ENCODE measurements around the gene ARHGAP19. TPM values are rescaled to one million over a fixed set of nuclear protein-coding genes. Genes with fewer than 3 reads are reported as not detected.

Gene ARHGAP19
- total RNA-seq, 1 experiment from 2014 or later: 59.0 TPM

DNA sequence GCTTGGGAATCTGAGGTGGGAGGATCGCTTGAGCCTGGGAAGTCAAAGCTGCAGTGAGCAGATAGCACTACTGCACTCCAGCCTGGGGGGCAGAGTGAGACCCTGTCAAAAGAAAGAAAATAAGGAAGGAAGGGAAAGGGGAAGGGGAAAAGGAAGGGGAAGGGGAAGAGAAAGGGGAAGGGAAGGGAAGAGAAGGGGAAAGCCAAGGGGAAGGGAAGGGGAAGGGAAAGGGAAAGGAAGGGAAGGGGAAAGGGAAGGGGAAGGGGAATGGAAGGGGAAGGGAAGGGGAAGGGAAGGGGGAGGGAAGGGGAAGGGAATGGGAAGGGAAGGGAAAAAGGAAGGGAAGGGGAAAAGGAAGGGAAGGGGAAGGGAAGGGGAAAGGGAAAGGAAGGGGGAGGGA is 41.5 kb downstream of the ARHGAP19 start:
- TF ChIP-seq, protein P1, sequence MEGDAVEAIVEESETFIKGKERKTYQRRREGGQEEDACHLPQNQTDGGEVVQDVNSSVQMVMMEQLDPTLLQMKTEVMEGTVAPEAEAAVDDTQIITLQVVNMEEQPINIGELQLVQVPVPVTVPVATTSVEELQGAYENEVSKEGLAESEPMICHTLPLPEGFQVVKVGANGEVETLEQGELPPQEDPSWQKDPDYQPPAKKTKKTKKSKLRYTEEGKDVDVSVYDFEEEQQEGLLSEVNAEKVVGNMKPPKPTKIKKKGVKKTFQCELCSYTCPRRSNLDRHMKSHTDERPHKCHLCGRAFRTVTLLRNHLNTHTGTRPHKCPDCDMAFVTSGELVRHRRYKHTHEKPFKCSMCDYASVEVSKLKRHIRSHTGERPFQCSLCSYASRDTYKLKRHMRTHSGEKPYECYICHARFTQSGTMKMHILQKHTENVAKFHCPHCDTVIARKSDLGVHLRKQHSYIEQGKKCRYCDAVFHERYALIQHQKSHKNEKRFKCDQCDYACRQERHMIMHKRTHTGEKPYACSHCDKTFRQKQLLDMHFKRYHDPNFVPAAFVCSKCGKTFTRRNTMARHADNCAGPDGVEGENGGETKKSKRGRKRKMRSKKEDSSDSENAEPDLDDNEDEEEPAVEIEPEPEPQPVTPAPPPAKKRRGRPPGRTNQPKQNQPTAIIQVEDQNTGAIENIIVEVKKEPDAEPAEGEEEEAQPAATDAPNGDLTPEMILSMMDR (conservative IDR thresholded peaks at IDR 0.05; ENCODE audit: low read depth, low read length): no peak
- TF ChIP-seq EZH2 (IDR thresholded peaks at IDR 0.05; ENCODE audit: borderline replicate concordance, low read depth, low read length, poor library complexity, severe bottlenecking): no peak
- H3K36me3 ChIP-seq (ENCODE audit: insufficient read depth, low read length, poor library complexity, severe bottlenecking): peaks cover 23% of the 10 kb centered on the region
- no peak overlapping the region for H3K27ac ChIP-seq (ENCODE audit: low read depth, low read length, poor library complexity, severe bottlenecking)
- no peaks in the 10 kb centered on the region for H3K4me1 ChIP-seq (ENCODE audit: insufficient read depth, low read length, poor library complexity, severe bottlenecking)
- ChIA-PET POLR2A (ENCODE audit: low non-redundant PET) (no interaction called here), CTCF (no interaction called here)
- no peak overlapping the region for H3K4me3 ChIP-seq (ENCODE audit: low read depth, low read length, poor library complexity, severe bottlenecking)
- no TSS peak for BruUV-seq (replicated peaks)
- H3K27me3 ChIP-seq (replicated peaks; ENCODE audit: insufficient read depth, low read depth, low read length, poor library complexity): no peaks in the 10 kb centered on the region
- intact Hi-C loops (cut with micrococcal nuclease; ENCODE audit: unreplicated experiment): no loop called here
- no peaks in the 10 kb centered on the region for H3K9me3 ChIP-seq (ENCODE audit: low read depth, low read length, poor library complexity, severe bottlenecking)
- no peak for DNase-seq (ENCODE audit: low spot score)

DNA sequence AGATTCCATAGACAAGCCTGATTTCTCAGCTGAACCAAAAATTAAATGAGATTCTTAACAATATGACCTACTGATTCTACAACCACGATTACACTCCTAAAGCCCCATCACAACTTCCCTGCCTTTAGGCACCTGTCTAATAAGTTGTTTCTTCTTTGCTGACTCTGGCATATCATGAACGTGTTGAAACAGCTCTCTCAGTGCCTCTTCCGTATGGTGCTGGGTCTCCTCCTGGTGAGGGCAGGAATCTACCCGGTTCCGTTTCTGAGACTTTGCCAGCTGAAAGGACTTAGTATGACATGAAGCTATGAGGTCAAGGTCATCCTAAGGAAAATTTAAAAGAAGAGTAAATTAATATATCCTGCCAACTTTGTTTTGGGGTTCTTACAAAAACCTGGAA is 48.6 kb downstream of the ARHGAP19 start:
- intact Hi-C loops (cut with micrococcal nuclease; ENCODE audit: unreplicated experiment): no loop called here
- POLR2A ChIA-PET (ENCODE audit: low non-redundant PET): no interaction called here
- no TSS peak for BruUV-seq (replicated peaks)

DNA sequence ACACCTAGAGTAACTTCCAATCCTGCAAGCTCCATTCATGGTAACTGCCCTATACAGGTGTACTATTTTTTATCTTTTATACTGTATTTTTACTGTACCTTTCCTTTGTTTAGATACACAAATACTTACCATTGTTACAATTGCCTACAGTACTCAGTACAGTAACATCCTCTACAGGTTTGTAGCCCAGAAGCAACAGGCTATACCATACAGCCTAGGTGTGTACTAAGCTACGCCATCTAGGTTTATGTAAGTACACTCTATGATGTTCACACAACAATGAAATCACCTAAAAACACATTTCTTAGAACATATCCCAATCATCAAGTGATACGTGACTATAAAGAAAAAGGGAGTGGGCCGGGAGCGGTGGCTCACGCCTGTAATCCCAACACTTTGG is 53.6 kb downstream of the ARHGAP19 start:
- H3K27me3 ChIP-seq (replicated peaks; ENCODE audit: insufficient read depth, low read depth, low read length, poor library complexity): no peaks in the 10 kb centered on the region
- no TSS peak for BruUV-seq (replicated peaks)
- no peaks in the 10 kb centered on the region for H3K4me1 ChIP-seq (ENCODE audit: insufficient read depth, low read length, poor library complexity, severe bottlenecking)
- no peak overlapping the region for H3K4me3 ChIP-seq (ENCODE audit: low read depth, low read length, poor library complexity, severe bottlenecking)
- DNase-seq (ENCODE audit: low spot score): no peak
- H3K9me3 ChIP-seq (ENCODE audit: low read depth, low read length, poor library complexity, severe bottlenecking): no peaks in the 10 kb centered on the region
- TF ChIP-seq, protein P1 (conservative IDR thresholded peaks at IDR 0.05; ENCODE audit: low read depth, low read length): no peak
- no peak for TF ChIP-seq EZH2 (IDR thresholded peaks at IDR 0.05; ENCODE audit: borderline replicate concordance, low read depth, low read length, poor library complexity, severe bottlenecking)
- H3K36me3 ChIP-seq (ENCODE audit: insufficient read depth, low read length, poor library complexity, severe bottlenecking): peaks cover 22% of the 10 kb centered on the region
- no peak overlapping the region for H3K27ac ChIP-seq (ENCODE audit: low read depth, low read length, poor library complexity, severe bottlenecking)
- CTCF ChIA-PET: no interaction called here
- POLR2A ChIA-PET (ENCODE audit: low non-redundant PET): no interaction called here
- intact Hi-C loops (cut with micrococcal nuclease; ENCODE audit: unreplicated experiment): no loop called here

More for the DNA sequence above, 48.6 kb downstream of the ARHGAP19 start:
- TF ChIP-seq, protein P1 (conservative IDR thresholded peaks at IDR 0.05; ENCODE audit: low read depth, low read length): no peak
- TF ChIP-seq EZH2 (IDR thresholded peaks at IDR 0.05; ENCODE audit: borderline replicate concordance, low read depth, low read length, poor library complexity, severe bottlenecking): no peak
- Histone ChIP-seq H3K27ac (ENCODE audit: low read depth, low read length, poor library complexity, severe bottlenecking) (no peak overlapping the region), H3K4me3 (ENCODE audit: low read depth, low read length, poor library complexity, severe bottlenecking) (no peak overlapping the region), H3K36me3 (ENCODE audit: insufficient read depth, low read length, poor library complexity, severe bottlenecking) (peaks cover 34% of the 10 kb centered on the region), H3K4me1 (ENCODE audit: insufficient read depth, low read length, poor library complexity, severe bottlenecking) (no peaks in the 10 kb centered on the region), H3K9me3 (ENCODE audit: low read depth, low read length, poor library complexity, severe bottlenecking) (no peaks in the 10 kb centered on the region), H3K27me3 (replicated peaks; ENCODE audit: insufficient read depth, low read depth, low read length, poor library complexity) (no peaks in the 10 kb centered on the region)
- CTCF ChIA-PET: no interaction called here
- no peak for DNase-seq (ENCODE audit: low spot score)

Data from A673 (cell line).